GM18951 (cell line): ENCODE measurements around the gene TMEM273.

ENCODE experiments used
- POLR2A ChIP-seq: IDR thresholded peaks from 4 replicates; pipeline ENCODE4 v1.6.1; 2011; ENCODE audit warnings: mild to moderate bottlenecking; ENCODE audit not compliant: insufficient read length, insufficient read depth; ENCODE audit errors: extremely low read depth
- in situ Hi-C: fragments of 300-500 bp; cut with MboI; formaldehyde crosslinking; loops from one replicate; pipeline ENCODE4 v1.12.0; 2022; ENCODE audit warnings: low sequenced_read_pairs, mixed read lengths, inconsistent platforms; ENCODE audit not compliant: unreplicated experiment

TMEM273 gene

GRCh38 chr10:49115015-49115795, 73.0 kb downstream of the TMEM273 start, which contains the start of gene VSTM4:
TSS of gene VSTM4 (minus strand) at chr10:49115522. CDS start at chr10:49115485, 37 bp downstream.
- no peak for TF ChIP-seq POLR2A
- in situ Hi-C loops: no loop called here

GRCh38 chr10:49114718-49115014, 73.5 kb downstream of the TMEM273 start:
- in situ Hi-C loops: no loop called here
- TF ChIP-seq POLR2A: no peak

- in situ Hi-C loops: no loop called here
- no peak for TF ChIP-seq POLR2A
These were observed 74.5 kb downstream of the TMEM273 start for GRCh38 chr10:49113741-49114141.

- in situ Hi-C loops: no loop called here
- no peak for TF ChIP-seq POLR2A
These were observed 75.3 kb downstream of the TMEM273 start for GRCh38 chr10:49112851-49113250.

- in situ Hi-C loops: no loop called here
- no peak for TF ChIP-seq POLR2A
These were observed 76.1 kb downstream of the TMEM273 start for GRCh38 chr10:49112098-49112497.

- no peak for TF ChIP-seq POLR2A
- in situ Hi-C loops: no loop called here
These were observed 76.9 kb downstream of the TMEM273 start for GRCh38 chr10:49111320-49111698.

- no peak for TF ChIP-seq POLR2A
- in situ Hi-C loops: no loop called here
These were observed 77.4 kb downstream of the TMEM273 start for GRCh38 chr10:49110684-49111319.

GRCh38 chr10:49109669-49110340, 78.4 kb downstream of the TMEM273 start:
- in situ Hi-C loops: no loop called here
- no peak for TF ChIP-seq POLR2A

GRCh38 chr10:49108656-49109055, 79.5 kb downstream of the TMEM273 start:
- in situ Hi-C loops: no loop called here
- no peak for TF ChIP-seq POLR2A

GRCh38 chr10:49107887-49108267, 80.3 kb downstream of the TMEM273 start:
- in situ Hi-C loops: no loop called here
- TF ChIP-seq POLR2A: no peak

- no peak for TF ChIP-seq POLR2A
- in situ Hi-C loops: no loop called here
These were observed 80.9 kb downstream of the TMEM273 start for GRCh38 chr10:49107111-49107886.

GRCh38 chr10:49106451-49106850, 81.7 kb downstream of the TMEM273 start:
- no peak for TF ChIP-seq POLR2A
- in situ Hi-C loops: no loop called here

GRCh38 chr10:49105076-49105475, 83.1 kb downstream of the TMEM273 start:
- in situ Hi-C loops: no loop called here
- no peak for TF ChIP-seq POLR2A
